ENCODE measurements around the gene GRIN1.

DNA sequence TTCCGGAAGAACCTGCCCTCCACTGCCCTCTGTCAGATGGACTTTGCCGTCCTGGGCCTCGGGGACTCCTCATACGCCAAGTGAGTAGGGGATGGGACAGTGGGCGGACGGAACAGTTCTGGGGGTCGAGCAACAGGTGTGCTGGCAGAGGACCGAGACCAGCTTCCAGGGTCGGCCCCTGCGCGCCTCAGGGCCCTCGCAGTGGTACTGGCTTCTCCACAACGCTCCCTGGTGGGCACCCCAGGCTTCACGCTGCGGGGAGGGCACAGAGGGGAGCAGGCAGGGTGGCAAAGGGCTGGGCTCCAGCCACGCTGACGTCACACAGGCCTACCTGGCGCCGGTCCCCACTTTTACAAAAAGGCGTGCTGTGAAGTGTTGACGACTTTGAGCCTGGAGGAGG is 73.6 kb downstream of the GRIN1 start:
- TF ChIP-seq, protein P1, sequence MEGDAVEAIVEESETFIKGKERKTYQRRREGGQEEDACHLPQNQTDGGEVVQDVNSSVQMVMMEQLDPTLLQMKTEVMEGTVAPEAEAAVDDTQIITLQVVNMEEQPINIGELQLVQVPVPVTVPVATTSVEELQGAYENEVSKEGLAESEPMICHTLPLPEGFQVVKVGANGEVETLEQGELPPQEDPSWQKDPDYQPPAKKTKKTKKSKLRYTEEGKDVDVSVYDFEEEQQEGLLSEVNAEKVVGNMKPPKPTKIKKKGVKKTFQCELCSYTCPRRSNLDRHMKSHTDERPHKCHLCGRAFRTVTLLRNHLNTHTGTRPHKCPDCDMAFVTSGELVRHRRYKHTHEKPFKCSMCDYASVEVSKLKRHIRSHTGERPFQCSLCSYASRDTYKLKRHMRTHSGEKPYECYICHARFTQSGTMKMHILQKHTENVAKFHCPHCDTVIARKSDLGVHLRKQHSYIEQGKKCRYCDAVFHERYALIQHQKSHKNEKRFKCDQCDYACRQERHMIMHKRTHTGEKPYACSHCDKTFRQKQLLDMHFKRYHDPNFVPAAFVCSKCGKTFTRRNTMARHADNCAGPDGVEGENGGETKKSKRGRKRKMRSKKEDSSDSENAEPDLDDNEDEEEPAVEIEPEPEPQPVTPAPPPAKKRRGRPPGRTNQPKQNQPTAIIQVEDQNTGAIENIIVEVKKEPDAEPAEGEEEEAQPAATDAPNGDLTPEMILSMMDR (IDR thresholded peaks at IDR 0.05) = no peak
- no peak for TF ChIP-seq POLR2A (IDR thresholded peaks at IDR 0.05)
- TF ChIP-seq EP300 (IDR thresholded peaks at IDR 0.05) = no peak
- no peak for TF ChIP-seq POLR2AphosphoS5 (IDR thresholded peaks at IDR 0.05)
